Lung (tissue), 12 donors: ENCODE data around the gene CLEC19A. TPM values are rescaled to one million over a fixed set of nuclear protein-coding genes. Genes with fewer than 3 reads are reported as not detected.

Experiments
- ATAC-seq: fragments of 200-7000 bp; cut with Tn5 transposase; one replicate; pipeline ENCODE4 v1.9.1; 2020; ENCODE audit warnings: moderate number of reproducible peaks; ENCODE audit not compliant: insufficient read depth, low FRiP score
- DNase-seq, 3 donors: peaks; one replicate each; pipeline ENCODE4 v3.0.0-alpha.2; 2013 to 2017
- H3K27ac ChIP-seq, 2 donors: one replicate each; pipeline ENCODE4 v1.5.1; 2013; ENCODE audit warnings: mild to moderate bottlenecking in 2 of 2, moderate library complexity in 2 of 2, control low read depth in 1 of 2, inconsistent platforms in 1 of 2, low read depth in 1 of 2, low read length in 1 of 2
- H3K27me3 ChIP-seq, 3 donors: one replicate each; pipeline ENCODE4 v1.5.1; 2013; ENCODE audit warnings: low read length in 2 of 3; ENCODE audit not compliant: control insufficient read depth in 3 of 3, insufficient read depth in 3 of 3
- H3K36me3 ChIP-seq, 4 donors: one replicate each; pipeline ENCODE4 v1.5.1; 2013; ENCODE audit warnings: low read length in 4 of 4, mild to moderate bottlenecking in 1 of 4, moderate library complexity in 1 of 4; ENCODE audit not compliant: control insufficient read depth in 4 of 4, insufficient read depth in 4 of 4
- H3K4me1 ChIP-seq, 5 donors: one replicate each; pipeline ENCODE4 v1.5.1; 2013; ENCODE audit warnings: low read length in 5 of 5, mild to moderate bottlenecking in 2 of 5, moderate library complexity in 1 of 5; ENCODE audit not compliant: control insufficient read depth in 5 of 5, insufficient read depth in 5 of 5
- H3K4me3 ChIP-seq: one replicate; pipeline ENCODE4 v1.5.1; 2013; ENCODE audit warnings: mild to moderate bottlenecking, control low read depth, moderate library complexity
- H3K9ac ChIP-seq, 2 donors: one replicate each; pipeline ENCODE4 v1.5.1; 2013; ENCODE audit warnings: low read length in 2 of 2, control low read depth in 1 of 2; ENCODE audit not compliant: insufficient read depth in 1 of 2
- H3K9me3 ChIP-seq, 4 donors: one replicate each; pipeline ENCODE4 v1.5.1; 2013; ENCODE audit warnings: low read length in 3 of 4, mild to moderate bottlenecking in 1 of 4, moderate library complexity in 1 of 4; ENCODE audit not compliant: control insufficient read depth in 4 of 4, insufficient read depth in 3 of 4
- CTCF ChIP-seq: IDR thresholded peaks from 2 replicates; pipeline ENCODE4 v1.5.1; 2012; ENCODE audit warnings: mild to moderate bottlenecking; ENCODE audit errors: control extremely low read depth, extremely low read depth
- WGBS, 2 donors: extraction: QIAGEN DNeasy Blood & Tissue Kit; methylation state at CpG; one replicate each; pipeline ENCODE4 v1.1.7; 2013; 5-methylcytosine and 5-hydroxymethylcytosine counted together
- polyA plus RNA-seq, 2 donors: library from polyadenylated mRNA; stranded (reverse); fragments of 200-250 nt; gene quantifications; one replicate each; pipeline ENCODE4 v1.2.1, GENCODE V29; 2013
- total RNA-seq, 2 donors: library from RNA; depleted of rRNA in 1 of 2; stranded (reverse); fragments of >200 nt in 1 of 2; gene quantifications; one replicate each; pipeline ENCODE4 v1.2.1, GENCODE V29; 2014 to 2021
- donor health status: control.
- donor health status: control.
- donor health status: Bipolar disorder and iron deficiency.
- donor health status: healthy.
- donor health status: DM: yes; HTN: yes; CAD: no.

Gene CLEC19A
- total and polyA plus RNA-seq, 4 donors: 0.02 TPM; not detected in 3

- H3K9ac ChIP-seq: no peak overlapping the region
- ATAC-seq: no peak
- 84 to 90% methylated on average over 8 of the region's 8 CpGs for WGBS, 2 donors
- H3K36me3 ChIP-seq: peaks cover 0 to 3% (median under 1%) of the 10 kb centered on the region in 4 donors
- no peak for DNase-seq
- H3K4me1 ChIP-seq: no peaks in the 10 kb centered on the region
- H3K27me3 ChIP-seq: no peaks in the 10 kb centered on the region
- no peak overlapping the region for H3K4me3 ChIP-seq
- no peak for TF ChIP-seq CTCF
- H3K9me3 ChIP-seq: peaks cover 0 to 4% (median 1%) of the 10 kb centered on the region in 4 donors
- H3K27ac ChIP-seq: no peak overlapping the region
Observed at GRCh38 chr16:19245326-19245925, 40.1 kb upstream of the CLEC19A start.

GRCh38 chr16:19252904-19253303 is 32.6 kb upstream of the CLEC19A start:
- ATAC-seq (no peak), DNase-seq (no peak)
- no peak overlapping the region for H3K4me3 ChIP-seq
- no peak for TF ChIP-seq CTCF
- peaks cover 0 to 3% (median under 1%) of the 10 kb centered on the region in 4 donors for H3K9me3 ChIP-seq
- peaks cover 0 to 4% (median 1%) of the 10 kb centered on the region in 4 donors for H3K36me3 ChIP-seq
- H3K27me3 ChIP-seq: no peaks in the 10 kb centered on the region
- H3K4me1 ChIP-seq: no peaks in the 10 kb centered on the region
- no peak overlapping the region for H3K27ac ChIP-seq
- no peak overlapping the region for H3K9ac ChIP-seq
- WGBS, 2 donors: 78 to 82% methylated on average over 2 of the region's 2 CpGs

GRCh38 chr16:19254611-19255010 is 30.9 kb upstream of the CLEC19A start:
- ATAC-seq (no peak), DNase-seq (no peak)
- Histone ChIP-seq H3K27me3 (no peaks in the 10 kb centered on the region), H3K9me3 (peaks cover 0 to 3% (median 0%) of the 10 kb centered on the region in 4 donors), H3K36me3 (peaks cover 0 to 4% (median 0%) of the 10 kb centered on the region in 4 donors), H3K9ac (no peak overlapping the region), H3K4me1 (no peaks in the 10 kb centered on the region), H3K27ac (no peak overlapping the region), H3K4me3 (no peak overlapping the region)
- WGBS, 2 donors: 75 to 76% methylated on average over 4 of the region's 4 CpGs
- no peak for TF ChIP-seq CTCF
